HG03175 (cell line): ENCODE data around the gene MAPK10.
"Not testable (repeated sequence)": the region's sequence is repeated elsewhere in the genome, so short reads cannot be mapped to it uniquely, and the experiment has no call there.

Experiments used
- ATAC-seq: cut with Tn5 transposase; IDR thresholded peaks from one replicate; pipeline ENCODE4 v1.9.1; 2021; ENCODE audit warnings: mild to moderate bottlenecking, moderate library complexity; ENCODE audit not compliant: unreplicated experiment

The MAPK10 gene

GRCh38 chr4:86044593-86044985 is 315.3 kb downstream of the MAPK10 start:
- no peak for ATAC-seq

- peak; percentile 65 for ATAC-seq
Observed at GRCh38 chr4:86043755-86044592, 315.9 kb downstream of the MAPK10 start.

GRCh38 chr4:86038037-86038436 is 321.8 kb downstream of the MAPK10 start:
- no peak for ATAC-seq

GRCh38 chr4:86036736-86037135 is 323.1 kb downstream of the MAPK10 start:
- ATAC-seq, result no peak

GRCh38 chr4:86035688-86036087 is 324.2 kb downstream of the MAPK10 start:
- ATAC-seq, result no peak

- no peak for ATAC-seq
Observed at GRCh38 chr4:86034616-86035015, 325.2 kb downstream of the MAPK10 start.

- ATAC-seq, result no peak
Observed at GRCh38 chr4:86033171-86033570, 326.7 kb downstream of the MAPK10 start.

DNA sequence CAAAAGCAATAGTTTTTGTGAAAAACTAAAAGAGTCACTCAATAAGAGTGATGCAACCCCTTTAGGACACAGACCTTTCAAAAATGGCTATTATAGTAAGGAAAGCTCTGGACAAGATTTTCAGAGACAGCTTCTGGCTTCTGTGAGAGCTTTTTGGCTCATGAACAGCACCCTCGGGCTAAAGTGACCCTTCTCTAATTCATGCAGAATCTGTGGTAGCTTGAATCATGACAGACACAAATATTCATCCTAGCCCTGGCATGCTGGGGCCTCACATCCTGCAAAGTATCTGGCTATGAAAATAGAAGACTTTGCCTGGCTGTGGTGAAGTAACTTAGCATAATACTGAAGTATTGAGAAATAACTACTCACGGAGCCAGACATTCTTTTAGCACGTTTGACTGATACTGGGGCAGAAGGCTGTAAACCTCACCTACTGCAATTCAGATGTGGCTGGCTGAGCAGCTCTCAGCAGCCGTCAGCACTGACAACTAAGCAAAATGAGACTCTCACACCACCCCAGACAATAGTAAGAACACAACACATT is 327.3 kb downstream of the MAPK10 start:
- no peak for ATAC-seq

DNA sequence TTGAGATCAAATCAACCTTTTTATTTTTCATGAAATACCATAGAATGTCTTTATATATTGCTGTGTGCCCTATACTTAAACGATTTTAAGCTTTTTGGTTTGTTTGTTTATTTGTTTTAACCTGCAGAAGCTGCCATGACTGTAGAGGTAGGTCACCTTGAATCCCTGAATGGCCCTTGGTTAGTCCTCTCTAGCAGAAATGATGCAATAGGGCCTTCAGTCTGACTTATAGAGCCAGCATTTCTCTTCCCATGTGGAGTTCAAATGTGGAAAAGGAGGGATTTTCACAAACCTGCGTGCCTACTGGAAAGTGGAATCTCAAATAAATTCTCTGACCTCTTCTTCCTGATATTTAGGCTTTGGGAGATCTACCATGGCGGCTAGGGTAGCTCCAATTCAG is 327.9 kb downstream of the MAPK10 start:
- ATAC-seq, result no peak

DNA sequence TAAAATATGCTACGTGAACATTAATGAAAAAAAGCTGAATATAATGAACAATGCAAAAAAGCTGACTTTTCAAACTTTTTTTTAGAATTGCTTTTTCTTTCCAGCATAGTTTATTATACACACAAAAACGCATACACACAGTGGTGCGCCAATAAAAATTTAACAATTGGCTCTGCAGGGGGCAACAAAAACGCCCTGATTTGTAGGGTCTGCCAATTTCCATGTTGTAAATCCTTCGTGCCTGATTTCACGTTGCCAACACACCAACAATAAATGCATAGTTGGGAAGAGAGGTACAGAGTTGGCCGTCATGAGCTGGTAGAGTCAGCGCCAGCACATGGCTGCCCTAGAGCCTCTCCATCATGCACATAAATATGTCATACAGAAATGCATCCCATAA is 333.1 kb downstream of the MAPK10 start:
- ATAC-seq, result no peak

GRCh38 chr4:86021671-86022070 is 338.2 kb downstream of the MAPK10 start:
- not testable (repeated sequence) for ATAC-seq

DNA sequence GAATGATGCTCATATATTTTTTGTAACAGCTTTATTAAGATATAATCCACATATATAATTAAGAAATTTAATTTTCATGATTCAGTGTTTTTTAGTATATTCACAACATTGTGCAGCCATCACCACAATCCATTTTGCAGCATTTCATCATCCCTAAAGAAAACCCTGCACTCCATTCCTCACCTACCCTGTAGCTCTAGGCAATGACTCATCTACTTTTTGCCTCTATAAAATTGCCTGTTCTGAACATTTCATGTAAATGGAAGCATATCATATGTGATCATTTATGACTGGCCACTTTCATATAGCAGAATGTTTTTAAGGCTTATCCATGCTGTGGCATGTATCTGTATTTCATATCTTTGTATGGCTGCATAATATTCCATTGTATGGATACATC is 339.9 kb downstream of the MAPK10 start:
- no peak for ATAC-seq

DNA sequence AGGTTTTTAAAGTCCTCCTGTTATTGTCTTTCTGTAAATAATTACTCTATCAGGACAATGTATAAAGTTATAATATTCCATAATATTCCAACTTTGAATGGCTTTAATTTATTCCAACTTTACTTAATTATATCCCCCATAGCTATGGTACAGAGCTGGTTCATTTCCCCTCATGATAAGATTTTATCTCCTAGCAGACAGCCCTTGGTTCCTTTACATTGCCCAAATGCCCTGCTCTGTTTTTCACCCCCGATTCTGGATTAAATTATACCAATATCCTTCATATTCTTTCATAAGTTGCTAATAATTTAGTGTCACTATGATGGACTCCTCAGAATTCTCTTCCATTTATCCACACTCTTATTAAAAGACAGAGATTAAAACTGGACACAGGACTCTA is 340.5 kb downstream of the MAPK10 start:
- ATAC-seq, result no peak

DNA sequence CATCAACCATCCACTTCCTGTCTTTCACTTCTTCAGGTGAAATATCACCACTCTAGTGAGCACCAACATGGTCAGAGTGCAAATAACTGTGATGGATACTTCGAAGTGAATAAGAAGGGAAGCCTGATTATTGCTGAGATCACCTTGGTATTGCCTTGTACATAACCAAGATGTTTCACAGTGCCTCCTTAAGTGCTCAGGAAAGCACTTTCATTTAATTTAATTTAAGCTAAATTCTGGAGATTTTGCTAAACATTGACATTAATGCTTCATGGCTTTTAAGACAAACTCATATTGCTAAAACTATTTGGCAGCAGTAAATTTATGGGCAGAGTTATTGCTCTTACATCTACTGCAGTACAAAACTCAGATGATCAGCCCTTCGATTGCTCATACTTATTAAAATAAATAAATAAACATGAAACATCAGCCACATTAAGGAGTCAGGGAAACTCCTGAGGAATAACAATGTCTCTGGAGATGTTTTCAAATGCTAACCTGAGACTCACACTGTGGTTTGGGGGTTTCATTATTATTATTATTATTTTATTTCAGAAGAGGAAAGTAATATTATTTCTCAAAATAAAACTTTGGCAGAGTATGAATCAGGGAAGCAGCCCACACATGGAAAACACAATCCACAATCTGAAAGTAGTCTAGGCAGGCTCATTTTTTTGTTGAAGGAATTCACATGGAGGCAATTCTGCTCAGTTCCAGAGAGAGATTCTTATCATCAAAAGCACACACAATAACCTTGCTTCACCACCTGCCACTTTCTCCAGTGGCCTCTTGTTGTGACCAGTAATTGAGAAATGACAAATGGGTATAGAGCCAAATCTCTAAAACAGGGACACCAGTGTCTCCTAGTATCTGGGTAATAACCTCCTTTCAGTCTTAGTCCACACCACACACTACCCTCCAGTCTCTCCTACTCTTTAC is 344.2 kb downstream of the MAPK10 start:
- ATAC-seq, result no peak

DNA sequence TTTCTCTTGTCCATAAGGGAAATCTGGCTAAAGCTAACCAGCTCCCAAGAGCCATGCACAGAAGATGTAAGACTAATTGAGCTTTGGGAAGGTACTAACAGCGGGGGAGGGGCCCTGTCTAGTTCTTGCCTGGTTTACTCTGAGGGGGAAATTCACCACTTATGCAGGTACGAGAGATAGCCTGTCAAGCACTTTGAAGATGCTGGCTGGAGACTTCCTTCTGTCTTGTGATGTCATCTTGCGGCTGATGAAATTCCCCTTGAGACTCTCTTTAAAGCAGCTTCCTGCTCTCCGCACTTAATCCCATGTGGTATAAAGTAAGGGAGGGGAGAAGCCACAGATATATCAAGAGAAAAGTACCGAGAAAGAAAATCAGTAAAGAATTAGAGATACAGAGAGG is 345.3 kb downstream of the MAPK10 start:
- ATAC-seq, result peak; percentile 62

GRCh38 chr4:86013621-86014020 is 346.2 kb downstream of the MAPK10 start:
- ATAC-seq, result no peak

DNA sequence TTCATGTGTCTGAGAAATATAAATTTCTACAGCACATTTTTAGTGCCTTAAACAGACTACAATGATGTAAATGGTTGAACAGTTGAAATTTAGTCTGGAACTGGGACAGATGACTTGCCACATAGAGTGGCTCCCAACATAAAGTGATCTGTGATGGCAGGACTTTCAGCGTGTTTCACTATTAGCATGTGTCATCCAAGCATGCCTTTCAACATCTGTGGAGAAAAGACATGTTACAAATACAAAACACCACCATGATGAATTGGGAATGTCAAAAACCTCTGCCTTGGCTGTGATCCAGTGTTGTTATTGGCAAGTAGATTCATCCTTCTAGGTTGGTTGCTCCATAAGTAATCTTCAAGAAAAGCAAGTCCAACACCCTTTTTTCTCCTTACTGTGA is 348.7 kb downstream of the MAPK10 start:
- ATAC-seq, result no peak

DNA sequence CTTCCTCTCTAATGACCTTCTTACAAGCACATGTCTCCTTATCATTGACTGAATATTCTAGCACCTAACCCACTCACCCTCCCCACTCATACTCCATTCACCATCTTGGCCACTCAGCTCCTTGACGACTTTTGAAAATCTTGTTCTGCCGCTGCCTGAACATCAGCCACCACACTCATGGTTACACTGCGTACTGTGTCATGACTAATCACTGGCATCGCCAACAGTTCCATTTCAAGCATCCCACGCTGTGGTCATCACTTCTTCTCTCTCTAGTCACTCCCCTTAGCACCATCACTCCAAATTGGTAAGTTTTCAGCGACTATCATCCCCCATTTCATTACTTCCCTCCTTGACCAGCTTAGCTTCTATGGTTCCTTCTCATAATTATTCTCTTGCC is 352.8 kb downstream of the MAPK10 start:
- ATAC-seq, result no peak

- no peak for ATAC-seq
Observed at GRCh38 chr4:86006057-86006456, 353.8 kb downstream of the MAPK10 start.

DNA sequence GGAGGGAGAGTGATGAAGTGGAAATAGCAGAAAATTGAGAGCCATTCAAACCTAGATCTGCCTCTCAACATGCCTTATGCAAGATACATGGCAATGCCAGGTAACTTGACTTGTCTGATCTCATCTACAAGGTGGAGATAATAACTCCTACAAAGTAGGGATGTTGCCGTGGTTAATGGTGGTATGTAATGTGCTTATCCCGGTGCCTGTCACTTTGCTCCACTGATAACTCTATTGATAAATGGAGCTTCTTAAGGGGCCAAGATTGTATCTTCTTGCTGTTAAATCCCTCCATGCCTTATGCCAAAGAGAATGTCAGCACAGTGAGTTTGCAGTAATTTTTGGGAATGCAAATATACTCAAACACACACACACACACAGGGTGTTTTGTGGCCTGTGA is 355.8 kb downstream of the MAPK10 start:
- ATAC-seq, result no peak

GRCh38 chr4:86001591-86001990 is 358.3 kb downstream of the MAPK10 start:
- no peak for ATAC-seq

GRCh38 chr4:85995361-85995760 is 364.5 kb downstream of the MAPK10 start:
- peak; percentile 86 for ATAC-seq
